ENCODE results near the gene RPTOR.
"Not testable (repeated sequence)": the region's sequence is repeated elsewhere in the genome, so short reads cannot be mapped to it uniquely, and the experiment has no call there.

RPTOR gene

DNA sequence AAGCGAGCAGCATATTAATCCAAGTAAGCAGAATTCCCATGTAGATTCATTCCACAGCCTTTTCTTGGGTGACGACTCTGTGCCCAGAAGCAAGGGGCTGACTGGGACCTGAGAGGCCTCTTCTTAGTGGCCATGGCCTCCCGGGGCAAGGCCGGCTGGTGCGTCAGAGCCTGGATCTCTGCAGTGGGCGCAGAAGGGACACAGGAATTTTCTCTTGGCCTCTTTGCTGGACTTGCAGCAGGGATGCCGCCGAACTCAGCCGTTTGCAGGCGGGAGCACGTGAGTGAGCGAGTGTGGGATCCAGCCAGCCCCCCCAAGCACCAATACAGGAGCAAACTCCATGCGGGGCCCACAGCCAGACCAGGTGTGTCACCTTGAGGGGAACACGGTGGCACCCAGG is 151.8 kb downstream of the RPTOR start:
- DNase-seq, result no peak

DNA sequence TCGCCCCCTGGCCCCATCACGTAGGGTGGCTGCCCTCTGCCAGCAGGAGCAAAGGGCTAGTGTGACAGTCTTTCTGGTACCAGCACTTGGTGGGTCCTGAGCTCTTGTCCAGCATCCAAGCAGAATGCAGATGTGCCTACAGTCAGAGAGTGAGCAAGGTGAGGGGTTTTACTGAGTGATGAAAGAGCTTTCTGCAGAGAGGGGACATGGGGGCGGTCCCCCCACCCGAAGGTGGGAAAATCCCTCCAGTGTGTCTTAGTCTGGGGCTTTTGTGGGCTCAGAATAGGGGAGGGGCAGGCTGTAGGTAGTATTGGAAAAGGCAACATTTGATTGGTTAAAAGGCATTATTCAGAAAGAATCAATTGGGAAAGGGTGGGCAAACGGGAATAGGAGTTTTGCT is 152.3 kb downstream of the RPTOR start:
- no peak for DNase-seq

DNA sequence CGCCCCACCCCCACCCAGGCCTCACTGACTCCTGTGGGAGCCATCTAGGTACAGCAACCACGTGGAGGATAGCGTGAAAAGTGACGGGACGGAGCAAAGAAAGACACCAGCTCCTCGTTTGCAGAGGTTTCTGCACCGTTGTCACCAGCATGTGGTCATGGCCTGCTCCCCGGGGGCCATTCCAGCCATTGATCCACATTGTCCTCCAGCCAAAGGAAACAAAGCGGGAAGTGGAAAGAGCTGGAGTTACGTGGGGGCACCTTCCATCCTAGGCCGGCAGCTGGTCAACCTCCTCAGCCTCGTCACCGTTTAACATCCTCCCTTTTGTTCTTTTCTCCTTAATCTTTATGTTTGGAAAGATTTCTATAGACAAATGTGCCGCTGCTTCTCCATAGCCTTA is 153.7 kb downstream of the RPTOR start:
- no peak for DNase-seq

DNA sequence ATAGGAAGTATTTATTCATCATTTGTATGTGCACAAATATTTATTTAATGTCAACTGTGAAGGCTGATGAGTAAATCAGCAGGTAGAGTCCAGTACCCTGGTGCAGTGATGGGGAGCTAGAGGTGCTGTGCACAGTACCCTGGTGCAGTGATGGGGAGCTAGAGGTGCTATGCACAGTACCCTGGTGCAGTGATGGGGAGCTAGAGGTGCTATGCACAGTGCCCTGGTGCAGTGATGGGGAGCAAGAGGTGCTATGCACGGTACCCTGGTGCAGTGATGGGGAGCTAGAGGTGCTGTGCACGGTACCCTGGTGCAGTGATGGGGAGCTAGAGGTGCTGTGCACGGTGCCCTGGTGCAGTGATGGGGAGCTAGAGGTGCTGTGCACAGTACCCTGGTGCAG is 154.6 kb downstream of the RPTOR start:
- DNase-seq, result not testable (repeated sequence)

DNA sequence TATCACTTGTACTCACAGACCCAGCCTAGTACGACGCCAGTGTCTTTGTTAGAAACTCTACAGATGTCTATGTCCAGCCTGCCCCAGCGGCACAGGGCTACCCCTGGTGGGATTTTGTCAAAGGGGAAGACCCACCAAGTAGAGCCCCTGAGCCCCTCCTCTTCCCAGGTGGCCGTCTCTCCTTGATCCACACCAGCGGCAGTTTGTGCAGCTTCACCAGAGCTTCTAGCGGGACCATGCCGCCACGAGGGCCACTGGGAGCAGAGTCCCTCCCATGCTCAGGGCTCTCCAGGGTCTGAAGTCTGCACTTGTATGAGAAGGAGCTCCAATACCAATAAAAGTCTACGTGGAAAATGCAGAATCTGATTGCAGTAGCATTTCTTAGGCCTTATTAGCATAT is 157.1 kb downstream of the RPTOR start:
- no peak for DNase-seq

DNA sequence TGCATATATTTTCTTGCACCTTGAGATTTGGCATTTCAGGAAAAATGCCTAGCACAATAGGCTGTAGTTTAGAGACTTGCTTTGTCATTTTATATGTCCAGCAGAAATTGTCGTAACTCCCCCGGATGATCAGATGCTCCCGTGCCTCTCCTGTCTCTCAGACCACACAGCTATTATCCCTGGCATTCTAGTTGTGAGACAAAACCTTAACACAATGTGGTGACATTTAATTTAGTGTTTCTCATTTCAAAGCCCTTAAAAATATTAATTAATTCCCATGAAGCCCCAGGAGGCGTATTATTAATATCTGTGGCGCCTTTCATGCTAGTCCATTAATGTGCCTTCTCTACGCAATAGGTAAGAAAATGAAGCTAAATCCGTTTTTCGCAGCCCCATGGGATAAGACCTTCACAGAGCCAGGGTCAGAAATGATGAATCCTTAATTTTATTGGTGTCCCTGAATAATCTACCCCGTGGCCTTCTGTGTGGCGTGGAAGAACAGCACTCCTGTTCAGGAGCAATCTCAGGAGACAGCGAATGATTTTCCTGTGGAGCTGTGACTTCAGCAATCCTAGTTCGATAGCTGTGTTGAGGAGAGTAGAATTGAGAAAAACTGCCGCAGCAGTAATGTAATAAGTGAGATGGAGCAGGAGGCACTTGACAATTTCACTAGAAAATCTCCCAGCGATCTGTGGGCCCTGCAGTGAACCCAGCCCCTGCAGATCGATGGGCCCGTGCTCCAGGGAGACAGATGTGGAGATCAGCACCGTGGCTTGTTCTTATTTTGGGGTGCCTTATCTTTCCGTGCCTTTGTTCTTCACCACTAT is 157.9 kb downstream of the RPTOR start:
- no peak for DNase-seq

DNA sequence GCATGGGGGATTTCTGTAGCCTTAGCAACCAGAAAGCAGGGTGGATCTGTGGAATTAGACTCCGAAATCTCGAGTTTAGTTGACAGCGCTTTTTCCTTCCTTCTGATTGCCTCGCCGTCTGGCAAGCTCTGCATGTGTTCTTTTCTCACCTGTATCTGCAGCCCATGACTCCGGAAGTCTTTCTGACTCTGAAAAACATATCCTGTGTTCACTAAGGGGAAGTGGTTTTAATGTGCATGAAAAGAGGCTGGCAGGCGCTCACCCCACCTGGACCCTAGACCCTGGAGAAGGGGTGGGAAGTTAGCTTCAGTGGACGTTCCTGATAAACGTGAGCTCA is 158.5 kb downstream of the RPTOR start:
- peak in 1 of 2 donors; percentile 49 for DNase-seq

DNA sequence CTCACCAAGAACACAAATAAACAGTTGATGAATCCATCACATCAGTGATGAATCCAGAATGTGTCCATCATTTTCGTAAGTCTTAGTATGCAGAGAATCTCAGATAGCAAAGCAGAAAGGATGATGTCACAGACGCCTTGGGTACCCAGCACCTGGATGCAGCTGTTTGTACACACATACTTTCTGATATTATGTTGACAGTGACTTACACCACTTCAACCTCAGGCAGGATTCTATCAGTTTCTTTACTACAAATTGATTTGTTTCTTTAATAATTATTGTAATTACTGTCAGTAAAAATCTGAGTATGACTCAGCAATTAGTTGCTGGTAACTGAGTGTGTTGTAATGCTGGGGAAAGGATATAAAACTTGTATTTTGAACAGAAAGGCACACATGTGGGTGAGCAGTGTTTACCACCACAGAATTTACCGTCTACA is 159.8 kb downstream of the RPTOR start:
- DNase-seq, result no peak

DNA sequence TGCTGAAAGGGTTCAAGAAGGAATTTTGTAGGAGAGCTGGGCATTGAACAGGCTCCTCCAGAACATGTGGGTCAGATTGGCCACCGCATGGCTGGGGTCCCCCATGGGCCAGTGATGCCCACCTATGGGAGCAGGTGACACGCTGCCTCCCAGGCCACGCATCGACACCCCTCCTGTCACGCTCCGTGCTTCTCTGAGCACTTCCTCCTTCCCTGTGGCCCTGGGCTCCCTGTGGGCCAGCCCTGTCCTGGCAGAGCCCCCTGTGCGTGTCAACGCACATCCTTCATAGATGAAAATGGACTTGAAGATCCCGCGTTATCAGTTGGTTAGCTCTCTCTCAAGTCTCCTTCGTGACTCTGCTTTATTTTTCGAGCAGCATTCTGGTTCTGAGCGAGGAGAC is 160.3 kb downstream of the RPTOR start:
- DNase-seq, result no peak

DNA sequence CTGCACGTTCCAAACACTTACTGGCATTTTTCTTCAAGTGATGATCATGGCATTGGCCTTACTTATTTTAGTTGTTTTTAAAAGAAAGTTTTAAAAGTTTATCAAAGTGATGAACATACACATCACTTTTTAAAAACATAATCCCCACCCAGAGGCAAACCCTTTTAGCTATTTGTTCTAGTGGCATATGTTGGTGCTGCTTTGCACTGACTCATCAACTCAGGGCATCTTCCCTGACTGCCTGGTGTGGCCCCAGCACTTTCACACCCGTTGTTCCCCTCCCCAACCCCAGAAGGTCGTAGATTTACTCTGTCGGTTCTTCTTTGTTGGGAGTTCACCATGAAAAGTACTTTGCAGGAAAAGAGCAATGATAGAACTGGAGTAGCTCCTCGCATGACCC is 161.3 kb downstream of the RPTOR start:
- no peak for DNase-seq

DNA sequence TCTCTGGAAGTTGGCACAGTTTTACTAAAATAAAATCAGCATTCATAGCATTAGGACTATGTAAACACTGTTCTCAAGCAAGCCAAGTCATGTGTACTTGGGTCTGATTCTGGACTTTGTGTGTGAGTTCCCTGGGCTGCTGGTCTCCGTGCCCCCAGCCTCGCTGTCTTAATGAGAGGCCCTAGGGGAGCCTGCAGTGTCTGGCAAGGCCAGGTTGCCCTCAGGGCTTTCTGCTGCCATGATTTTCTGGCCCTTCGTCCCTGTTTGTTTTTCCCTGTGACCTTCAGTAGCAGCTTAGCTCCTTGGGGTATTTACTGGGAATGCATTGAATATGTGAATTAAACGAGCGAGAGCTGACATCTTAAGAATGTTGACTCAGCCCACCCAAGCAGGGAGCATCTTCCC is 161.8 kb downstream of the RPTOR start:
- DNase-seq, result no peak

DNA sequence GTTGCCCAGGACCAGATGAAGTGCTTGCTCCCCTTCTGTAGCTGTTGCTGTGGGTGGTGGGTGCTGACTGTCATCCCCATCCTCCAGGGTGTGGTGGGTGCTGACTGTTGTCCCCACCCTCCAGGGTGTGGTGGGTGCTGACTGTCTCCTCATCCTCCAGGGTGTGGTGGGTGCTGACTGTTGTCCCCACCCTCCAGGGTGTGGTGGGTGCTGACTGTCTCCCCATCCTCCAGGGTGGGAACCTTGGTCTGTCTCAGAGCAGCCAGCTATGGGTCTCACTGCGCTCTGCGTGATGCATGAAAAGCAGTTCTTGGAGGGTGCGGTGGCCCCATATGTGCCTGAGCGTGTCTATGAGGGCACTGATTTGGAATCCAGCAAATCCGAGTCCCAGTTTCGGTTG is 163.8 kb downstream of the RPTOR start:
- DNase-seq, result peak in 1 of 2 donors; percentile 20

DNA sequence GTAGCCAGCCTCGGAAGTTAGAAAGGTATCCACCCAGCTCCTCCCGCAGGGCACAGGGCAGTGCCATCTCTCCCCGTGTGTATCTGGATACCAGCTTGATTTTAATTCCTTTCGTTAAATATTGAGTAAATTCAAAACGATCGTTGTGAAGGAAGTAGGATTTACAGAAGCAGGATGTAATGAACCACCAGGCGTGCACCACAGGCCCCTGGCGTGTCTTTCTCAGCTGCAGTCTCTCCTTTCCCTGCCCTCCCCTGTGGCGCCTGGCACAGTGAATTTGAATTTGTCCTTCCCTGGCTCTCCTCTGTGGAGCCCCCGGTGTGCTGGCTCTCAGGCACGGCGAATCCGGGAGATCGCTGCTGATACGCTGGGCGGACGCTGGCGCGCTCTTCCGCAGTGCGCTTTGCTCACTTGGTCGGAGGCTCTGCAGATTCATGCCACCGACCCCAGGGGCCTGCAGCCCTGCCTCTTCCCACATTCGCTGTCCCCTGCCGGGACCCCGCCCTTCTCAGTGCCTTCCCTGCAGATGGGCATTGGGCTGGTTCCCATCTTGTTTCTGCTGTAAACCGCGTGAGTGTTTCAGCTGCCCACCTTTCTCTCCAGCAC is 164.6 kb downstream of the RPTOR start:
- DNase-seq, result no peak

DNA sequence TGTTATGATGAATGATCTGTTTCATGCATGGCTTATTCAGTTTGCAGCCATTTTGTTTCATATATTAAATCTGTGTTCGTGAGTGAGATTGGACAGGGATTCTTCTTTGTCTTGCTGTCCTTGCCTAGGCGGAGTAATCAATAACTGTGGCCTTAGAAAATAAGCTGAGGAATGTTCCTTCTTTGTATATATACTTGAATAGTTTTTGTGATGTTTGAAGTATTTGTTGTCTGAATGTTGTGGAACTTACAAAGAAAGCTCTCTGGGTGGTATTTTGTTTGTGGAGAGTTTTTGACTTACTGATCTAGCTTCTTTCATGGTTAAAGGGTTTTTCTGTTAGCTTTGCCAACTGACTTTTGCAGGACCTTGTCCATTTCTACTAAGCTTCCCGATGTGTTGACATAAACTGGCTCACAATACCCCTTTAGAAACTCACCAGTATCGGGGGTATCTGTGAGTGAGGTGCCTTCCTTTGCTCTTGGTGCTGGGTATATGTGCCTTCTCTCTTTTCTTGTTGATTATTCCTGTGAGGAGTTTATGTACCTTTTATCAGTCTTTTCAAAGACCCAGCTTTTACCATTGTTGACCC is 166.2 kb downstream of the RPTOR start:
- no peak for DNase-seq

DNA sequence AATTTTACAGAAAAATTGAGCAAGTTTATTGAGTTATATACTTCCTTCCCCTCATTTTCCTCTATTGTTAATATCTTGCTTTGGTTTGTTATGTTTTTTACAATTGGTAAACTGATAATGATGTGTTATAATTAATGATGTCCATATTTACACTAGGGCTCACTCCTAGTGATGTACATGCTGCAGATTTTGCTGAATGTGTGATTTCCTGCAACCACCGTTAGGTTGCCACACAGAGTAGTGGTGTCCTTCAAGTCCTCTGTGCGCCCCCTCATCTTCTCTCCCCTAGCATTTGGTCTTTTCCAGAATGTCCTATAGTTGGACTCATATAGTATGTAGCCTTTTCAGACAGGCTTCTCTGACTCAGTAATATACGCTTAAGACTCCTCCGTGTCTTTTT is 167.5 kb downstream of the RPTOR start:
- DNase-seq, result no peak

DNA sequence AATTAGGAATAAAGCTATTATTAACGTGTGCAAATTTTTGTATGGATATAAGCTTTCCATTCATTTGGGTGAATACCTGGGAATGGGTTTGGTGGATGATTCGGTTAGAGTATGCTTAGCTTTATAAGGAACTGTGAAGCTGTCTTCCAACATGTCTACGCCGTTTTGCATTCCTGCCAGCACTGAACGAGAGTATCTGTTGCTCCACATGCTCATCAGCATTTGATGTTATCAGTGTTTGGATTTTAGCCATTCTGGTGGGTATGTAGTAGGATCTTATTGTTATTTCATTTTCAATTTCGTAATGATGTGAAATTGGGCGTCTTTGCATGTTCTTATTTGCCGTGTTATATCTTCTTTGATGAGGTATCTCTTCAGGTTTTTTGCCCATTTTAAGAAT is 168.0 kb downstream of the RPTOR start:
- no peak for DNase-seq

DNA sequence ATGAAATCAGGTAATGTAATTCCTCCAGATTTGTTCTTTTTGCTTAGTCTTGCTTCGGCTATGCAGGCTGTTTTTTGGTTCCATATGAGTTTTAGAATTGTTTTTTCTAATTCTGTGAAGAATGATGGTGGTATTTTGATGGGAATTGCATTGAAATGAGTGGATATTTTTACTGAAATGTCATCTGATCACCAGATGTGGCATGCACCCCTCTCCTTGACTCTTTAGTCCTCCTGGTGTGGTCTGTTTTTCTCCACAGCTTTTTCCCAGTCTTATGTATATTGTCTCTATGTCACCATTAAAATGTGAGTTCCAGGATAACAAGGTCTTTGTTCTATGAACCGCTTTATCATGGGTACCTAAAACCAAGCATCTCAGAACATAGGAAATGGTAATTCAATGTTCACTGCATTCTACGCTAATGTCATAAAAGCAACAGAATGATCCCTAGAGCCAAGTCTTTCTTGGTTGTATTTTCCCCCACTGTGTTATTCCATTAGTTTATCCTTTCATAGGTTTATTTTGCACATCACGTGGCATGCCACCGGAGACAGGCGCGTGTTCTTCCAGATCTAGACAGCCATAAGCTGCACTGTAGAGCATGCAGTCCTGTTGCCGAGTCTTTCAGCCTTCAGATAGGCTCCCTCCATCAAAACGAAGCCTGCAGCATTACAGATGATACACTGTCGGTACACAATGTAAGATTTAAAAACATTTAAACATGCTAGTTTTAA is 172.5 kb downstream of the RPTOR start:
- DNase-seq, result no peak

DNA sequence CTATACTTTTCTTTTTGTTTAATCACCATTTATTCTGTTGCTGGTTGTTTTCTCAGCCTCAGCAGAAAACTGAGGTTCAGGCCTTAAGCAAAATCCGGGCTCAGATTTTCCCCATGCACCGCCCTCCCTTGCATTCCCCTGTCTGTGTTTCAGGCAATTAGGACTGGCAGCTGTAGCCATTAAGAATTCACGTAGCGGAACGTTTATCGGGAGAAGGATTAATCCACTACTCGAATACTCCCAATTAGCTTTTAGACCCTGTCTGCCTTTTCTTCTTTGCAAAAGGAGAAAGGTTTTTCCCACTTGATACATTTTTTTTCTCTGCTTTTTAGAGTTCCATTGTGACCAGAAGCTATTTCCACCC is 173.1 kb downstream of the RPTOR start:
- DNase-seq, result no peak

DNA sequence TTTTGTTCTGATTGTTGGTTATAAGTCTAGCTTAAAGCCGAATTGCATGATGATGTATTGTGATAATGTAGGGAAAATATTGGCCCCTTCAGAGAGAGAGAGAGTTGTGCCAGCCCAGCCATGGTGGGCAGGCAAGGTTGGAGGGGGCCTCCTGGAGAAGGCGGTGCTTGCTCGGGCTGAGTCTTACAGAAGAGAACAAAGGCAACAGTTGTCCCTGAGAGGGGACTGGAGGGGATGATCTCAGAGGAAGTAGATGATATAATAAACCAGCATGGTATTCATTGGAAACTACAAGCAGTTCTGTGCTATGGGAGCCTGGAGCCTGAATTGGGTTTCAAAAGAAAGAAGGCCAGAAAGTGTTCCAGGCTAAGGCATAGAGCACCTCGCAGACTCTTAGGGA is 173.8 kb downstream of the RPTOR start:
- DNase-seq, result no peak

DNA sequence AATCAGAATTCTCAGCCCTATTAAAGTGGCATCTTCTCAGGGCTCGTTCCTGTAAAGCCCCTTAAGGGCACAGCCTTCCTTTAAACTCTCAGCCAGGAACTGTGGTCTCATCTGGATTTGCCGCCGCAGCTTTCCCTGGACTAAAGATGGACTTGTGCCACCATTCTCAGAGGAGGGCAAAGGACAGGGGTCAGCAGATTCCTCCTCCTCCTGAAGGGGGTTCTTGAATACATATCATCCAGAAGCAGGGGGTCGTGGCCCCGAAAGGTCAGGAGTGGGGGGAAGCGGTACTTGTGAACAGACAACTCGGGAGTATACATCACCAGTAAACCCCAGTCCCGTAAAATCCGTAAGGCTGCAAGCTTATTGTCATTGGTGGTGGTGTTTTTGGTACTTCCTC is 174.8 kb downstream of the RPTOR start:
- no peak for DNase-seq

DNA sequence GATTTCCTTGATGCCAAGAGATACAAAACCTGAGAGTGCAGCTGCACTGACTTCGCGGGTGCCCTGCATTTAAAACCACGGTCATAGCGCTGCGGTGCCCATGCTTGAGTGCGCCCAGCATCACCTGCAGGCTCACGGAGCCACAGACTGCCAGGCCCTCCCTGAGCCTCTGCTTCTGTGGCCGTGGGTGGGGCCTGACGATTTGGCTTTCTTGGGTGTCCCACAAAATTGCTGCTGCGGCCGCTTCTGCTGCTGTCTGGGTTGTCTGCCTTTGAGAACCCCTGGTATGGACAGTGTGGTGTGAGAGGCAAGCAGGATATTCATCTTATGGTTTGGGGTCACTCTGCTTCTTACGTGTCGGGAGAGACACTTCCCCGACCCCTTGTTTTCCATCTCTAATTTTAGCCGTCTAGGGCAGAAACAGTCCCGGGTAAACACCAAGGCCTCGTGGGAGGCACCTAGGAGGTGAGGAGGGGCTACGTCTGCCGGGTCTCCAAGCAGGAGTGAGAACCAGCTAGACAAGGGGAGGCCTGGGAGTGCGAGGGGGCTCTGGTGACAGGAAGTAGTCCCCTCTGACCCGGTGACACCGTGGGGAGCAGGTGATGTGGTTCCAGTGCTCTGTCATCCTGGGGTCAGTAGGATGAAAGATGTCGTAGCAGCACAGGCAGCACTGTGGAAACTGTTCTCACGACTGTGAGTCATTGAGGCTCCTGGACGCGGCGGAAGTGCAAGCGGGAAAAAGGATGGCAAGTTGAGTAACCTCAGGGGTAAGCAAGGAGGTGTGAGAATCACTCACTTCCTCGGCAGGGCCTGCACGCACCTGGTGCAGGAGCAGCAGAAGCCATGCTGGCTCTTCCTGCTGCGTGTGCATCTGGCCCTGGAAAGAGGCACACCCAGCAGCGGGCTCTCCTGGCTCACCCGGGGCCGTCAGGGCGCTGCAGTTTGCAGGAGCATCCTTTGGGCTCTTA is 176.3 kb downstream of the RPTOR start:
- DNase-seq, result peak in 1 of 2 donors; percentile 70

DNA sequence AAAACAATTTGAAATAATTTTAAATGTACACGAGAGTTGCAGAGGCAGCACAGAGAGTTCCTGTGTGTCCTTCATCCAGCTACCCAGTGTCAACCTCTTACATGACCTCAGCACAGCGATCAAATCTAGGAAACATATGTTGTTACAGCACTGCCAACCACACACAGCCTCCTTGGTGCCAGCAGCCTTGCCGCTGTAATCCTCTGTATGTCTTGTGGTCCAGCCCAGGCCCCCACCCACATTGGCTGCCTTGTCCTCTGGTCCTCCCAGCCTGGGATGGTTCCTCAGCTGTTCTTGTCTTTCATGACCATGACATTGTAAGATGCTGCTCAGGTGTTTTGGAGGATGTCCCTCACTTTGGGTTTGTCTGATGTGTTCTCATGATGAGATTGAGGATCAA is 178.0 kb downstream of the RPTOR start:
- no peak for DNase-seq

All from CD4-positive, alpha-beta T cell treated with Interferon alpha-2 for 1 hour (primary cell).